ENCODE results near the gene PRDM16. TPM values are rescaled to one million over a fixed set of nuclear protein-coding genes. Genes with fewer than 3 reads are reported as not detected.

The PRDM16 gene
- total RNA-seq, 4 donors from 2014 or later = 5.9 to 41.7 (median 11.2) TPM

DNA sequence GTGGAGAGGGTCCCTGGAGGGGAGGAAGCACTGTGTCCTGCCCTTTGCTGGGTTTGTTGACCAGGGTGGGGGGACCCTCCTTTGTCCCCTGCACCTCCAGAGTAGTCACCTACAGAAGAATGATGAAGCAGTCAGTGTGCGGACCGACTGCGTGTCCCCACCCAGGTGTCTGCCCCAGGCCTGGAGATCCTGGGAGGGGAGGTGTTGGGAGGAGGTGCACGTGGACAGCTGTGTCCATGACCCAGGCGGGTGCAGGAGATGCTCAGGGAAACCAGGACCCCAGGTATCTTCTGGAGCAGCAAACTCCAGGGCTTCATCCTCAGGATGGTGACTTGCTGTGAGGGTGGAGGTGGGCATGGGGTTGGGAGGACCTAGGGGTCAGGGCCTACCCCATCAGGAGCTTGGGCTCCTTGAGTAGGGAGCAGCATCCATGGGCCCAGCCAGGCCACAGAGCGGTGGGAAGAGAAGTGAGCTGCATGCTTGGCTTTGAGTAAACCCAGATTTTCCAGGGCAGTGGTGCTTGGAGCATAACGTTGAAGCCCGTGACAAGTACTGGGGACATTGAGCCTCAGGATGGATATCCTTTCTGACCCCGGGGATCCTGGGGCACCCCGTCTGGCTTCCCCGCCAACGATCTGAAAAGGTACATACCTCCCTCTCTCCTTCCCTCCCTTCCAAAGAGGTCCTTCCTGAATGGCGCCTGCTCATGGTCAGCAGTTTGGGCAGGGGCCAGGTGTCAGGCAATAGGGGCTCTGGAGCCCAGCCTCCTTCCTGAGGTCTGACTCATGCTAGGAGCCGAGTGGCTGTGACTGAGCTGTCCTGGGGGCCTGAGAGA, 34.1 kb upstream of the PRDM16 start:
- Histone ChIP-seq H3K27ac (no peak overlapping the region), H3K4me3 (no peak overlapping the region), H3K27me3 (peaks cover 0 to 16% of the 10 kb centered on the region in 2 donors), H3K4me1 (peaks cover 0 to 12% (median 0%) of the 10 kb centered on the region in 4 donors), H3K36me3 (no peaks in the 10 kb centered on the region), H3K9me3 (no peaks in the 10 kb centered on the region)
- DNase-seq (ENCODE audit: low spot score in 2 of 2) = no peak
- TF ChIP-seq, protein P1, sequence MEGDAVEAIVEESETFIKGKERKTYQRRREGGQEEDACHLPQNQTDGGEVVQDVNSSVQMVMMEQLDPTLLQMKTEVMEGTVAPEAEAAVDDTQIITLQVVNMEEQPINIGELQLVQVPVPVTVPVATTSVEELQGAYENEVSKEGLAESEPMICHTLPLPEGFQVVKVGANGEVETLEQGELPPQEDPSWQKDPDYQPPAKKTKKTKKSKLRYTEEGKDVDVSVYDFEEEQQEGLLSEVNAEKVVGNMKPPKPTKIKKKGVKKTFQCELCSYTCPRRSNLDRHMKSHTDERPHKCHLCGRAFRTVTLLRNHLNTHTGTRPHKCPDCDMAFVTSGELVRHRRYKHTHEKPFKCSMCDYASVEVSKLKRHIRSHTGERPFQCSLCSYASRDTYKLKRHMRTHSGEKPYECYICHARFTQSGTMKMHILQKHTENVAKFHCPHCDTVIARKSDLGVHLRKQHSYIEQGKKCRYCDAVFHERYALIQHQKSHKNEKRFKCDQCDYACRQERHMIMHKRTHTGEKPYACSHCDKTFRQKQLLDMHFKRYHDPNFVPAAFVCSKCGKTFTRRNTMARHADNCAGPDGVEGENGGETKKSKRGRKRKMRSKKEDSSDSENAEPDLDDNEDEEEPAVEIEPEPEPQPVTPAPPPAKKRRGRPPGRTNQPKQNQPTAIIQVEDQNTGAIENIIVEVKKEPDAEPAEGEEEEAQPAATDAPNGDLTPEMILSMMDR (IDR thresholded peaks at IDR 0.05) = no peak
- TF ChIP-seq POLR2A (IDR thresholded peaks at IDR 0.05) (no peak), EP300 (IDR thresholded peaks at IDR 0.05) (no peak)
- 82 to 88% methylated on average over 14 of the region's 14 CpGs for WGBS, 2 donors

DNA sequence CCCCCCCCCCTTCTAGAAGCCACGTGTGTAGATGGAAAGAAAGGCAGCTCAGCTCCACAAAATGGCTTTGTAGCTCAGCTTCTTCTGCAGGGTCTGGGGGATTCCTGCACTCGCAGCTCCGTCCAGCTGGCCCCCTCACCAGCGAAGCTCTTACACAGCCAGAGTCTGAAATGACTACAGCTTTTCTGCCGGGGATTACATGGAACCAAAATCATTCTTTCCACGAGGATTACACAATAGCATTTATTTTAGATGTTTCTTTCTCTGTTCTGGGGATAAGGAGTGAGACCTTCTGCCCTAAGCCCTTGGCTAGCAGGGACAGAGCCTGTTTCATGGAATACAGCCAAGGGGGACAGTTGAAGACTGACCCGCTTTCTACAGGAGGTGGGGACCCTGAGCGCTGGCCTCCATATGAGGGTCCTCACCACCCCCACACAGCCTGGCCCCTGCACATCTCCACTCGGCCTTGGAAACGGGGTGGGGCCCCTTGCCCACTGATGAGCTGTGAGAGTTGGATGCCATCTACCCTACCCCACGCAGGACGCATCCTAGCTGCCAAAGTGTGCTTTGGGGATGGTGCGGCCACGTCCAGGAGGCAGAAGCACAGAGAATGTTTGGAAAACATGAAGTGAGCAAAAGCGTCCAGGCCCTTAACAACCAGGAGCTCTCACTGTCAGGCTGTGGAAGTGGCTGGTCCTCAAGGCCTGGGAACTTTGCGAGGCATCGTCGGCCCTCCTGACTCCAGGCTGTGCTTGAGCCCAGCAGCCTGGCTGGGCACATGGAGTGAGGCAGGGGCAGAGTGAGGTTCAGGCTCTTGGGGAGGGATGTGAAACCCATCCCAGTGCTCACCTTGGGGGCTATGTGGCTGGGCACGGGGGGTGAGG, 33.2 kb upstream of the PRDM16 start:
- WGBS, 2 donors = 66 to 72% methylated on average over 18 to 19 of the region's 19 CpGs

DNA sequence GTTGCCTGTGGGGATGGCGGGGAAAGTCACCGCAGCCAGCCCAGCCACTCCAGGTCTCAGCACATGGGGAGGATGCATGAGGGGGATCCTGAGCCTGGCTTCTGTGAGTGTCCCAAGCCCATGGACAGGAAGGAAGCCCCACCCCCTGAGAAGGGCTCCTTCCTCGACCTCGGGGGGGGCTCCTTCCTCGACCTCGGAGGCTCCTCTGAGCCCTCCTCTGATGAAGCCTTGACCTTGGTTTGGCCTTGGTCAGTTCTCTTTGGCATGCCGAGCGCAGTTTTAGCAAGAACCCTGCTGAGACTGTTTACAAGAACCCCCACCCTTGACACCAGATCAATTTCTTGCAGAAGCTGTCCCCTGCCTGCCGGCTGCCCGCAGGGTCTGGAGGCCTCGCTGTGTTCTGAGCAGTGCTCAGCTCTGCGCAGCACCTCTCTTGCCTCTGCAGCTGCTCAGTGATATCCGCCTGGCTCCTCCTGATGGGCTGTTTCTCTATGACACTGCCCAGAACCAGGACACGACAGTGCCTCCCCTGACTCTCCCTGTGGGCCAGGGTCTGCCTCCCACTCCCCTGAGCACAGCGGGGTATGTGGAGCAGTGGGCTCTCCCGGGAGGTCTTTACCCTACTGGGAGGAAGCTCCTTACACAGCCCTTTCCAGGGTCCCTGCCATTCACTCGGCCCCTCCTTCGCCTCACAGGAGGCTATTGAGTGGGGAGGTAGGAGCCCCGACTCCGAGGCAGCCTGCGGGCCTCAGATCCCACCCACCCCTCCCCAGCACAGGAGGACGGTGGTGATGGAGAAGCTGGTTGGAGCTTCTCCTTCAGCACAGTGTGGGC, 32.3 kb upstream of the PRDM16 start:
- no peaks in the 10 kb centered on the region for H3K36me3 ChIP-seq
- 58 to 61% methylated on average over 16 to 17 of the region's 22 CpGs for WGBS, 2 donors
- TF ChIP-seq EP300 (IDR thresholded peaks at IDR 0.05) = no peak
- TF ChIP-seq, protein P1 (IDR thresholded peaks at IDR 0.05) = no peak
- TF ChIP-seq POLR2A (IDR thresholded peaks at IDR 0.05) = no peak
- H3K9me3 ChIP-seq = no peaks in the 10 kb centered on the region
- H3K4me1 ChIP-seq = peaks cover 0 to 2% (median 0%) of the 10 kb centered on the region in 4 donors
- no peak for DNase-seq (ENCODE audit: low spot score in 2 of 2)
- peaks cover 0 to 4% of the 10 kb centered on the region in 2 donors for H3K27me3 ChIP-seq
- H3K27ac ChIP-seq = no peak overlapping the region
- no peak overlapping the region for H3K4me3 ChIP-seq

More for the DNA sequence above, 33.2 kb upstream of the PRDM16 start:
- no peak for DNase-seq (ENCODE audit: low spot score in 2 of 2)
- H3K9me3 ChIP-seq = no peaks in the 10 kb centered on the region
- TF ChIP-seq, protein P1 (IDR thresholded peaks at IDR 0.05) = no peak
- no peak for TF ChIP-seq EP300 (IDR thresholded peaks at IDR 0.05)
- no peak for TF ChIP-seq POLR2A (IDR thresholded peaks at IDR 0.05)
- peaks cover 0 to 10% of the 10 kb centered on the region in 2 donors for H3K27me3 ChIP-seq
- H3K36me3 ChIP-seq = no peaks in the 10 kb centered on the region
- peaks cover 0 to 11% (median 0%) of the 10 kb centered on the region in 4 donors for H3K4me1 ChIP-seq
- no peak overlapping the region for H3K27ac ChIP-seq
- H3K4me3 ChIP-seq = no peak overlapping the region

DNA sequence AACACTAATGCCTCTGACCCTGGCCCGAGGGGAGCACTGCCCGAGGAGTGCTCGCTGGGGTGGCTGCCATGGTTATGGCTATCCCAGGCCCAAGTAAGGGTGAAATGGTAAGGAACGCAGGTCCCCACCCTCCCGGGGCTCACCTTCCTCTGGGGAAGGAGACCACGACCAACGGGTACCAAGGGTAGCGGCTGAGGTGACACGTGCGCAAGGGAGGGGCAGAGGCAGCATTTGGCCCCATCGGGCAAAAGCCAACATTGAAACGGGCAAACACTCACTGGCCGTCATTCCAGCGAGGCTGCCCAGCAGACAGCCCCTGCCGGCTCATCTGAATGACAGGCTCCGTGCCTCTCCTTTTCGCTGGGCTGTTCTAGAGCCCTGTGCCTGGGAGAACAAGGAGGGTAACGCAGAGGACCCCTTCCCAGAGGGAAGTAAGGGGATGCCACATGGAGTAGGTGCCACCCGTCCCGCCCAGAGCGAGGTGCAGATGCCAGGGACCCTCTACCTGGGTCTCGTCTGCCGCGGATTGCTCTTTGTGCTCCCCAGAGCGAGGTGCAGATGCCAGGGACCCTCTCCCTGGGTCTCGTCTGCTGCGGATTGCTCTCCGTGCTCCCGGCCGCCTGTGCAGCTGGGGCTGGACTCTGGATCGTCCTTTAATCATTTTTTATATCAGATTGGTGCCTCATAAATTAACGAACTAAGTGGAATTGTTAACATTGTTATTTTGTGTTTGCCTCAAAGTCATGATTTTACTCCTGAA, 31.5 kb upstream of the PRDM16 start:
- Histone ChIP-seq H3K4me3 (no peak overlapping the region), H3K9me3 (no peaks in the 10 kb centered on the region), H3K27ac (no peak overlapping the region), H3K27me3 (peaks cover 0 to 4% of the 10 kb centered on the region in 2 donors), H3K36me3 (no peaks in the 10 kb centered on the region), H3K4me1 (peaks cover 0 to 2% (median 0%) of the 10 kb centered on the region in 4 donors)
- TF ChIP-seq, protein P1 (IDR thresholded peaks at IDR 0.05) = no peak
- TF ChIP-seq POLR2A (IDR thresholded peaks at IDR 0.05) = no peak
- TF ChIP-seq EP300 (IDR thresholded peaks at IDR 0.05) = no peak
- 83 to 88% methylated on average over 23 to 28 of the region's 32 CpGs for WGBS, 2 donors
- DNase-seq (ENCODE audit: low spot score in 2 of 2) = no peak
